Muscle of back (tissue), 11 donors: ENCODE data around the gene IRF5. TPM values are rescaled to one million over a fixed set of nuclear protein-coding genes. Genes with fewer than 3 reads are reported as not detected.
"Not testable (repeated sequence)": the region's sequence is repeated elsewhere in the genome, so short reads cannot be mapped to it uniquely, and the experiment has no call there.

ENCODE experiments used
- DNase-seq, 3 donors: peaks; one replicate each; pipeline versions ENCODE4 v3.0.0 to v3.0.0-alpha.2; 2013
- polyA plus RNA-seq, 10 donors: library from polyadenylated mRNA; unstranded; fragments of 120-200 nt; gene quantifications; one replicate each; pipeline ENCODE4 v1.2.1, GENCODE V29; 2013; ENCODE audit not compliant: insufficient read length in 10 of 10

The IRF5 gene
- polyA plus RNA-seq, 10 donors: 1.5 to 3.3 (median 2.3) TPM

GRCh38 chr7:128955981-128956380 is 18.3 kb downstream of the IRF5 start:
- DNase-seq: no peak

GRCh38 chr7:128959296-128959695 is 21.6 kb downstream of the IRF5 start:
- DNase-seq: no peak

GRCh38 chr7:128961030-128961659 is 23.4 kb downstream of the IRF5 start:
- DNase-seq: no peak

- DNase-seq: no peak
Measured at GRCh38 chr7:128962899-128963298, 25.2 kb downstream of the IRF5 start.

GRCh38 chr7:128963327-128963757 is 25.6 kb downstream of the IRF5 start:
- no peak for DNase-seq

- no peak for DNase-seq
Measured at GRCh38 chr7:128968624-128969023, 30.9 kb downstream of the IRF5 start.

- DNase-seq: no peak
Measured at GRCh38 chr7:128974241-128974934, 36.7 kb downstream of the IRF5 start.

GRCh38 chr7:128982105-128982504 is 44.4 kb downstream of the IRF5 start:
- no peak for DNase-seq

GRCh38 chr7:128985660-128986059 is 47.9 kb downstream of the IRF5 start:
- DNase-seq: no peak

GRCh38 chr7:128986609-128987008 is 48.9 kb downstream of the IRF5 start:
- no peak for DNase-seq

- no peak for DNase-seq
Measured at GRCh38 chr7:128988372-128988771, 50.6 kb downstream of the IRF5 start.

GRCh38 chr7:128989961-128990360 is 52.2 kb downstream of the IRF5 start:
- DNase-seq: no peak

GRCh38 chr7:128993419-128993818 is 55.7 kb downstream of the IRF5 start:
- DNase-seq: no peak

- DNase-seq: not testable (repeated sequence)
Measured at GRCh38 chr7:128994560-128994959, 56.8 kb downstream of the IRF5 start.

GRCh38 chr7:128997181-128997580 is 59.5 kb downstream of the IRF5 start:
- DNase-seq: no peak

Other genes with a start within 250 kb of the IRF5 start
- gene CALU, start 198.6 kb upstream of the IRF5 start, polyA plus RNA-seq: 100 to 1,000 TPM; 256 to 330 (median 285) TPM
- gene OPN1SW, start 162.1 kb upstream of the IRF5 start, polyA plus RNA-seq: 1 to 10 TPM; 1.7 to 4.2 (median 2.3) TPM
- 10 to 100 TPM; 12.6 to 30.1 (median 19.4) TPM for gene CCDC136, start 146.0 kb upstream of the IRF5 start, polyA plus RNA-seq
- gene FLNC, start 107.5 kb upstream of the IRF5 start, polyA plus RNA-seq: 100 to 1,000 TPM; 328 to 647 (median 563) TPM
- gene ATP6V1F, start 75.1 kb upstream of the IRF5 start, polyA plus RNA-seq: 100 to 1,000 TPM in 7 of 10 donors, 10 to 100 TPM in 3; 89.2 to 144 (median 112) TPM
- 1 to 10 TPM in 6 of 10 donors, under 1 TPM in 4; 0.48 to 1.8 (median 1.3) TPM for gene KCP, start 27.2 kb upstream of the IRF5 start, polyA plus RNA-seq
- 10 to 100 TPM; 26.1 to 34.7 (median 29.1) TPM for gene TNPO3, start 117.2 kb downstream of the IRF5 start, polyA plus RNA-seq
- gene TSPAN33, start 206.8 kb downstream of the IRF5 start, polyA plus RNA-seq: 10 to 100 TPM; 19.3 to 40.6 (median 36.8) TPM